GM19463 (cell line): ENCODE data around the gene ZNF587.
"Not testable (repeated sequence)": the region's sequence is repeated elsewhere in the genome, so short reads cannot be mapped to it uniquely, and the experiment has no call there.

Experiments
- ATAC-seq: cut with Tn5 transposase; IDR thresholded peaks from one replicate; pipeline ENCODE4 v1.9.1; 2021; ENCODE audit warnings: mild to moderate bottlenecking, moderate library complexity; ENCODE audit not compliant: unreplicated experiment

The ZNF587 gene

DNA sequence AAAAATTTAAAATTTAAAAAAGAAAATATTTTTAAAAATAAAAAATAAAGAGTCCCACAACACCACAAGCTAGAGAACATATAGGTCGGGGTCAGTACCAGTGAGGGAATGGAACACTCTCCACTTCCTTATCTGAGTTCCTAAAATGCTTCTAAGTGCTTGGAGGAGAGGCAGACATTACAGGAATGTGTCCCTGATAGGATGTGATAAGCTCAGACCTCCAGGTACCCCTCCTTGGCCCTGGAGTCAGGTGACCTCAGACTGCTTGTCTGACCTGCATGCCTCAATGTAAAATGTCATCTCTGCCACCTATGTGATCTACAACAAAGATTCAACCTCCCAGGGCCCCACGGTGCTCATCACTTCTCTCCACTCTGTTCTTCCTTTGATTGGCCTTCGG lies 36.4 kb downstream of the ZNF587 start:
- no peak for ATAC-seq

DNA sequence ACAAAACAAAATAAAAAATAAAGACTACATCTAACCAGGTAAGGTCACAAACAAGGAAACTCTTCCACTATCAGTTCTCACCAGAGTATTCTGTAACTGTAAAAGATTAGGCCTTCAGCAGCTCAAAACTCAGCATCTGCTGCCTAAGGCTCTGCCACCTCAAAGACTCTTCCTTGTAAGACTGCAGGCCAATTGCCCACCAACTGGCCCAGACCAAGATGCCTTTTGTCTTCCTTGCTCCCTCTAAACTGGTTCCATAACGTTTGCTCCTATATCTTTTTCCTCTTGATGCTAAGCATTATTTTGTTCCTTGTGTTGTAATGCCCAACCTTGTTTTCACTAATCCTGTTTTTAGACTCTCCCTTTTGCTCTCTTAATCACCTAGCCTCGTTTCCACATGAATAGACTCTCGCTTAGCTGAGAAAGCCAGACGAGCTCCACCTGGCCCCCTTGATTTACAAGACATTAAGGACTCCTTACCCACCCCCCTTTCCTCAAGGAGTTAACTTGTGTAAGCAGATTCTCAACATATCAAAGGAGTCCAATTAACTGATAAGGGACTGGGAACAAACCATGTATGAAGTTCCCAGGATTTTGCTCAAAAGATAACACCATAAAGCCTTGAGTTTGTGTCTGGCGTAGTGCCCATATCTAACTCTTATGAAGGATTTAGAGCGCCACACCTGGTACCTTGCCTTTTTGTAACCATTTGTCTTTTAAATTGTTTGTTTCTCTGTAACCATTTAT lies 37.7 kb downstream of the ZNF587 start:
- ATAC-seq = no peak

DNA sequence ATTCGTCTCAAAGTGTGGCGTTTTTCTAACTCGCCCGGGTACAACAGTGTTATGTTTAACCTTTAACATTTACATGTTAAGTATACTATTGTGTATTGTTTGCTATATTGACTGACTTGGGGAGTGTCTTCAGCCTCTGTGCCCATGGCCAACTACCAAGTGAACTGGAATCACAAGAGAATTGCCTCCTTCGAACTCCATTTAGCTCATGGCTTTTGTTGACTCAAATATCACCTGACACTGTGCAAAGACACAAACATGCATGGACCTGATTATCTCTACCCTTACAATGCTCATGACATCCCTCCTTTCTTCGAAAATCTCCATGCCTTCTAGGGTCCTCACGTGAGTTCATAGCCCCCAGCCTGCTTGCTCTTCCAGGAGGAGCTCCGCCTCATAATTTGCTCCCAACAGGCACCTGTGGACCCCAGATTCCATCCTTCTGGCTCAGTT lies 38.5 kb downstream of the ZNF587 start:
- no peak for ATAC-seq

DNA sequence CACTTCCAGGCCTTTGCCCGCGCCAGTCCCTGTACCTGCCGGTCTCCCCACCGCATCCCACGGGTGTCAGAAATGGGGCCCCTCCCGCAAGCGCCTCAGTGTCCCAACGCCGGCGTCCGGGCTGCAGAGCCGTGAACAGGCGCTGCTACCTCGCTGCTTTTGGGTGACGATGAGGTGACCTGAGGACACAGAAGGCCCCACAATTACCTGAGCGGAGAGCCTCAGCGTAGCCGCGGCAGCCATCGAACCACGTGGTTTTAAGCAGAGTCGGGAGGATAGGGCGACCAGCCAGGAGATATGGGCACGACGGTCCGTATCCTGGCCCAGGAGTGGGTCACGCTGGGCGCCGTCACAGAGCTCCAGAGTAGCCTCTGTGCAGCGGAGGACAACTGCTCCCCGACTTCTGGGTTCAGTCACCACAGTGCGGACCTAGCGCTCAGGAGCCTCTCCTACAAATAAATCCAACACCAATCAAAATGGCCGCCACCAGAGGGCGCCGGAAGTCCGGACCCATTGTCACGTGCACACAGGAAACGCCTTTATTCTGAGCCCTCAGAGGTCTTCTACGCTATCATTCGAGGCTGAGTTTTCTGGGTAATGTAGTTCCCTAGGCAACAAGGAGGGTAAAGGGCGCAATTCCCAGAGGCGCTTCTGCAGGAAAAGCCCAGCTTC lies 39.0 kb downstream of the ZNF587 start, which contains the start of gene ZNF814:
Gene ZNF814 (minus strand): TSS at position 478 of the 672 bp plus-strand sequence. CDS start 235 bp downstream, at position 243.
- ATAC-seq = no peak

DNA sequence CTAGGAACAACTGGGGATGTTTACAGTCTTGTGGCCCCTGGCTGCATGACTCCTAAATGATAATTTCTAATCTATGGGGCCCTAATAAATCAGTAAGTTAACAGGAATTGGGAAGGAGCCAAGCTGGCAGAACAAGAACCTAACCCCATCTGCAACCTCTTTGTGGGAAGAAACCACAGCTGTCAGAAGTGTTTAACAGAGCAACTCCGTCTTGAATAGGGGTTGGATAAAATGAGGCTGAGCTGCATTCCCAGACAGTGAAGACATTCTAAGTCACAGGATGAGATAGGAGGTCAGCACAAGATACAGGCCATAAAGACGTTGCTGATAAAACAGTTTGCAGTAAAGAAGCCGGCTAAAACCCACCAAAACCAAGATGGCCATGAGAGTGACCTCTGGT lies 41.0 kb downstream of the ZNF587 start:
- ATAC-seq = not testable (repeated sequence)

DNA sequence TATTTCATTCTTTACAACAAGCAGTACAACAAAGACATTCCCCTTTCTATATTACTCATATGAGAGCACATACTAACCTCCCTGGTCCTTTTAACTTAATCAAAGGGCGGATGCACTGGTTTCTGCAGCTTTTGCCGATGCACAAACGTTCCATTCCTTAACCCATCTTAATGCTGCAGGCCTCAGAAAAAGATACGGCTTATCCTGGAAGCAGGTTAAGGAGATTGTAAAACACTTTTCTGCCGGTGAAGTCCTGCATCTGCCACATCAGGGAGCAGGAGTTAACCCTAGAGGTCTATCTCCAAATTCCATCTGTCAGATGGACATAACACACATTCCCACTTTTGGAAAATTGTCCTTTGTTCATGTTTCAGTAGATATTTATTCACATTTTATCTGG lies 50.7 kb downstream of the ZNF587 start:
- no peak for ATAC-seq

DNA sequence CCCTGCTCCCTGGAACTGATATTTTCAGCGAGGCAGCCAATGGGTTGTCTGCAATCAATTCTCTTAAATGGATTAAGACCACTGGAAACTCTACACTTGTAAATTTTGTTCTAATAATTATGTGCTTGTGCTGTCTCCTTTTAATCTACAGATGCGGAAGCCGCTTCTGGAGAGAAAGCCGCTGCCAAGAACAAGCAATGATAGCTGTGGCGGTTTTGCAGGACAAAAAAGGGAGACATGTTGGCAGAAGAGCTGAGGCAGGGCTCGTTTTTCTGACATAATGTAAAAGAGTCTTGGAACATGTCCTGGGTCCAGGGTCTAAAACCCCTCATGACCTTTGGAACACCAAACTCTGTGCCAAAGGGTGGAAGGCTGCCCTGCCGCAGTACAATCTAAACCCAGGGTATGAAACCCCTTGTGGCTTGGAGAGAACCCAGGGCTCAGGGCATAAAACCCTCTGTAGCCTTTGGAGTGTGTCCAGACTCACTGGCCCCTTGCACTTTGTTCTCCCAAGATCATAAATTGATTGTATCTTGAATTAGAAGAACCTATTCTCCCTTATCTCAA lies 54.0 kb downstream of the ZNF587 start:
- no peak for ATAC-seq

DNA sequence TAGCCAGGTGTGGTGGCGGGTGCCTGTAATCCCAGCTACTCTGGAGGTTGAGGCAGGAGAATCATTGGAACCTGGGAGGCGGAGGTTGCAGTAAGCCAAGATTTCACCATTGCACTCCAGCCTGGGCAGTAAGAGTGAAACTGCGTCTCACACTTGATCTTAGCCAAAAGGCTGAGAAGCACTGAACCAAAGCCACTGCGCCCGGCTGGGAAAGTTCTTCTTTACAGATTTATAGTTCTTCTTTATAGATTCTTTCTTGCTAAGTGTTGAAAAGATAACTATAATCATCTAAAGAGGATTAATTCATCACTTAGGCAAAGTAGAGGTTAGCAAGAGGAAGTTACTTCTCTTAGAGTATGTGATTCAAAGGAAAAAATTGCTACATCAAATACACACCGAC lies 55.6 kb downstream of the ZNF587 start:
- no peak for ATAC-seq

DNA sequence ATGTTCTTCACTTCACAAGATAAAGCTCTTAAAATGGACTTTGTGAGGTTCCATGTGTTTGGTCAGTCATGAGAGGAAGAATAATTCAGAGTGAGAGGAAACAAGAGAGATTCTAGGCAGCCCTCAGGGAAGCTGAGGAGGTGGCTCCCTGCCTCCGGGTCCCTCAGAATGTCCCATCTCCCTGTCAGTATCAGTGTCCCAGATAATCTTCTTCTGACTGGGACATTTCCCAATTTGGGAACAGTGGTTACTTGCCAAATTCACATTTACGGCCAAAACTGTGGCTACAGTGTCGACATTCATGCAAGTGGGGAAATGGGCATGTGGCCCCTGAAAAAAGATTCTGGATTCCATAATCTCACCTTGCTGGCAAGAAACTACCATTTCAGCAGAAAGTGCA lies 57.7 kb downstream of the ZNF587 start:
- ATAC-seq = no peak

DNA sequence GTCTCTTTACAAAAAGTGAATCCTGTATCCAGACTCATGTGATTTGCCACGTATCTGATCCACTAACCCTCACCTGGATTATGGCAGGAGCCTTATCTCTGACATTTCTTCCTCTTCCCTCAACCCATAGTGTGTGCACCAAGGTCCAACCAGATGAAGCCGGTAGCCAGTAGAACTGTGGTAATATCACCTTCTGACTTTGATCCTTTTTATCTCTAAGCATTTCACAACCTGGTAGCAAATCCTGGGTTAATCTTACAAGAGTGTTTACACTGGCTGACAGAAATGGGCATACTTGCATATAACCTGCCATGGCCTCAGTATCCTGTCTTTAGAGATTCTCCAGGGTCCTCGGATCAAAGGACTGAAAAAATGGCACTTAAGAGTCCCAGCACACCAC lies 64.9 kb downstream of the ZNF587 start:
- no peak for ATAC-seq
